ENCODE measurements around the gene CERS6. TPM values are rescaled to one million over a fixed set of nuclear protein-coding genes. Genes with fewer than 3 reads are reported as not detected.

The CERS6 gene
- total RNA-seq, 2 experiments from 2014 or later, result 7.4 to 8.4 TPM

DNA sequence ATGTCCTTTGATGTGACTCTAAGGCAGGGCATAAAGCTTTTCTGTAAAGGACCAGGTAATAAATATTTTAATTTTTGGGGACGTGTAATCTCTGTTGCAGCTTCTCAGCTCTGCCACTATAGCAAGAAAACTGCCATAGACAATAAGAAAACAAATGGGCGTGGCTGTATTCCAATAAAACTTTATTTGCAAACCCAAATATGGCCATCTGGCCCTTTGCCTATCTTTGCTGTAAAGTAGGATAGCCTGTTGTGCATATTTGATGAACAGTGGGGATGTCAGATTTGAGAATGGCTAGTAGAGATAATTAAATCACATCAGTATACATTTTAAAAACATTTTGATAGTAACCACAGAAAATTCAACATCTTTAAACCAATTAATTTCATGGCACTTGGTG lies 250.7 kb downstream of the CERS6 start:
- Mint-ChIP-seq H3K4me3 (no peak overlapping the region), H3K4me1 (no peaks in the 10 kb centered on the region), H3K27ac (no peak overlapping the region), H3K27me3 (no peaks in the 10 kb centered on the region), H3K9me3 (no peaks in the 10 kb centered on the region), H3K36me3 (ENCODE audit: low read depth) (no peaks in the 10 kb centered on the region)
- CTCF ChIA-PET, result interaction anchor here (0.6 to 2.5 kb wide), 5 partner anchors 14 to 1375 kb away, joined by 3 to 7 read pairs (median 6); no protein-coding TSS in a partner anchor
- POLR2A ChIA-PET, result no interaction called here
- no peak for DNase-seq

DNA sequence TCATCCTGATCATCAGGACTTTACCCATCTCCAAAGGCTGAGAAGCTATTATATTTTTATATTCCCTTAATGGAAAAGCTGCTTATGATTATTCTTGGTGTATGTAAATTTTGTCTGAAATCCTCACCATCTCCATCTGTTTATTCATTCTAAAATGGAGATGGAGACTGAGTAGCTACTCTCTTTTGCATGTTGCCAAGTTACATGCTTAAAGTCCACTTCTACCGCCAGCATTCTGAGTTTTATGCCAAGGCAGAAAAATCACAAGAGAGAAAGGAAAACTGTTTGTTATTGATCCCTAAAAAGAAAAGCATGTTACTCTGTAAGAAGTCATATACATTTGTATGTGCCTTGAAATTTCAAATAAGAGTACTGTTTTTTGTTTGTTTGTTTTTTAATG lies 252.0 kb downstream of the CERS6 start:
- Mint-ChIP-seq H3K36me3 (ENCODE audit: low read depth) (no peaks in the 10 kb centered on the region), H3K4me1 (no peaks in the 10 kb centered on the region), H3K27ac (no peak overlapping the region), H3K9me3 (no peaks in the 10 kb centered on the region), H3K27me3 (no peaks in the 10 kb centered on the region), H3K4me3 (no peak overlapping the region)
- DNase-seq, result no peak
- POLR2A ChIA-PET, result no interaction called here
- CTCF ChIA-PET, result no interaction called here

DNA sequence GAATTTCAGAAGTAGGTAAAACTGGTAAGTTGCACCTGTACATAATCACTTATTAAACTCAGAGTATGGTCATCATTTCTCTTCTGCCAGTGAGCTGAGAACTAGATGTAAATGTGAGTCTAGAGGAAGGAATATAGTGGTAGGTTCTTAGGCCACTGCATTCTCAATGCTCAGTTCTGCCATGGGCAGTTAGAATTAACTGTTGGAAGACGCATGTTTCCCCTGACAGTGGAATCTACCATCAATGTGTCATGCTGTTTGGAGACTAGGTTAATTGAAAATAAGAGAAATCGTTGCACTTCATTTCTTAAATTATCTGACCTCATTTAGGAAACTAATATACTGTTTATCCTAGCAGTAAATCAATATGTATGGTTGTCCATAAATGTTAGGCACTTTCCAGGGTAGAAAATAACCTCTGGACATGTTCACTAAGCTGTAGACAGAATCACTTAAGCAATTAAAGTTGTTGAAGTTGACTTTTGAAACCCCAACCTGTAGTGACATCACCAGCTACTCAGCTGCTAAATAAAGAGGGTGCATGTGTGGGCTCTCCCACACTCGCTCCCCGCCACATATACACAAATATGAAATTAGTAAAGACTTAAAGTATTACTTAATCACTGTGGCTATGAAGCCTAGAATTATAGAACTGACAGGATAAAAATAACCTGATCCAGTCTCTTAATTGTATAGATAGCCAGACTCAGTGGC lies 254.8 kb downstream of the CERS6 start:
- ChIA-PET CTCF (no interaction called here), POLR2A (interaction anchor here (0.9 kb wide), 1 partner anchor 21 kb away, joined by 3 read pairs; no protein-coding TSS in a partner anchor)
- Mint-ChIP-seq H3K9me3 (no peaks in the 10 kb centered on the region), H3K27ac (no peak overlapping the region), H3K4me3 (no peak overlapping the region), H3K27me3 (no peaks in the 10 kb centered on the region), H3K36me3 (ENCODE audit: low read depth) (no peaks in the 10 kb centered on the region), H3K4me1 (no peaks in the 10 kb centered on the region)
- no peak for DNase-seq

DNA sequence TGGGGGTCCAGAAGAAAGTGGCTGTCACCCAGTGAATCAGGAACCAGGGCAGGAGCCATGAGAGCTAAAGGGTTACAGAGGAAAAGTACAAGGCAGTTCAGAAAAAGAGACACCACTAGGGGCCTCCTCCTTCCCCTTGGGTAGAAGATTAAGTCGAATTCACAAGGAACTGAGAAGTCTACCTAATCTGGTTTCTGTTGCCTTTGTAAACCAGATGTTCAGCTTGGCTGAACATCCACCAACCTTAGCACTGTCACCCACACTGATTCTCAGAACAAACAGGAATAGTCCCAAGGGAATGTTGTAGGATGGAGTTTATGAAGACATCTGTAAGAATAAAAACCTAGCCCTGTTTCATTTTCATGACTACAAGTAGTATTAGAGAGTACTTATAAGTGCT lies 256.0 kb downstream of the CERS6 start:
- H3K27ac Mint-ChIP-seq, result no peak overlapping the region
- ChIA-PET CTCF (no interaction called here), POLR2A (interaction anchor here (0.6 kb wide), 1 partner anchor 79 kb away, joined by 3 read pairs; no protein-coding TSS in a partner anchor)
- H3K4me1 Mint-ChIP-seq, result peaks cover under 1% of the 10 kb centered on the region
- H3K9me3 Mint-ChIP-seq, result no peaks in the 10 kb centered on the region
- no peak for DNase-seq
- H3K4me3 Mint-ChIP-seq, result no peak overlapping the region
- H3K36me3 Mint-ChIP-seq (ENCODE audit: low read depth), result no peaks in the 10 kb centered on the region
- H3K27me3 Mint-ChIP-seq, result no peaks in the 10 kb centered on the region

DNA sequence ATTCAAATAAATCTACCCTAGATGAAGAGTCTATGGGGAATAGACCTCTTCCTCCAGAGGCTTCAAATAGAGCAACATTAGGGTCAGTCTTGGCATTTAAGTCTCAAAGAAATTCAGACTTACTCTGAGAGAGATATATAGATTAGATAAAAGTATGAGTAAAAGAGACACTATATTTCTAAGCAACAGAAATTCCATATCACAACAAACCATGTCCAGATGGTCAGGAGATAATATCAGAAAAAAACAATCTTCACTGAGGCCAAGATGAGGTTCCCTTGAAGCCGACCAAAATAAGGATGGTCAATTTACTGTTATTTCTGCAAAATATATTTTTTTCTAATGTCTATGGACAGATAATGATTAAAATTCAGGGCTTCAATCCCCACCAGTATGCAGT lies 257.3 kb downstream of the CERS6 start:
- peaks cover 12% of the 10 kb centered on the region for H3K4me1 Mint-ChIP-seq
- H3K9me3 Mint-ChIP-seq, result no peaks in the 10 kb centered on the region
- ChIA-PET CTCF (no interaction called here), POLR2A (no interaction called here)
- DNase-seq, result no peak
- H3K27ac Mint-ChIP-seq, result no peak overlapping the region
- no peak overlapping the region for H3K4me3 Mint-ChIP-seq
- H3K27me3 Mint-ChIP-seq, result no peaks in the 10 kb centered on the region
- no peaks in the 10 kb centered on the region for H3K36me3 Mint-ChIP-seq (ENCODE audit: low read depth)

DNA sequence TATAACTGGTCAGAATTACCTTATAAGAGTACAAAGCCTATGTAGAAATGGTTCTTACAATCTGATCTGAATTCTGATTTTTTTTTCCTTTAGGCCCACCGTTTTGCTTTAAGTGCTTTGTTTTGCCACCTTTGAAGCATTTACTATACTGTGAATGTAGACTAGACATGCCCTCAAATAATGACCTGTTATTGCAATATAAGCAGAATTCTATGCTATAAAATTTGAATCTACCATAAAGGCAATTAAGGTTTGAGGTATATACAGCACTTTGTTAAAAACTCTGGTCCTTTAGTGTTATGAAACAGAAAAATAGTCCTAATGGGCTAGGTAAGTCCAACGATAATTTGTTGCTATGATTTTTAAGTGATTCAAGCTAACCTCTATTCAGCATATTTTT lies 259.8 kb downstream of the CERS6 start:
- CTCF ChIA-PET, result no interaction called here
- no peak overlapping the region for H3K4me3 Mint-ChIP-seq
- no peaks in the 10 kb centered on the region for H3K27me3 Mint-ChIP-seq
- POLR2A ChIA-PET, result no interaction called here
- no peak overlapping the region for H3K27ac Mint-ChIP-seq
- peaks cover 17% of the 10 kb centered on the region for H3K4me1 Mint-ChIP-seq
- no peaks in the 10 kb centered on the region for H3K9me3 Mint-ChIP-seq
- peaks cover 5% of the 10 kb centered on the region for H3K36me3 Mint-ChIP-seq (ENCODE audit: low read depth)
- no peak for DNase-seq

DNA sequence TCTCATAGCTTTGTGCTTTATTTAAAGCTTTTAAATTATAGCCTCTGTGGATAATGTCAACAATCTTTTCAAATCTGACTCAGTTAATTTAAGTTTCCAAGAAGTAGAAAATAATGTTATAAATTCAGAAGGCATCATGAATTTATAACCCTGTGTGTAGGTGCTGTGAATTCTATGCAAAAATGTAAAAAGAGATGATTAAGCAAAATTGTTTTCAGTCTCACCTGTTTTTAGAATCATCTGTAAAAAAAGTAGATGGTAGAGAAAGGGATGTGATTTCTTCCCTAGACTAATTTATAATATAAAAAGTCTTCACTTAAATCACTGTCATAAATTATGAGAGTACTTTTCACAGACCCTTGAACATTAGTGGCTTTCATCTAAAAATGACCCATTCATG lies 260.8 kb downstream of the CERS6 start:
- CTCF ChIA-PET, result no interaction called here
- Mint-ChIP-seq H3K4me1 (peaks cover 17% of the 10 kb centered on the region), H3K9me3 (no peaks in the 10 kb centered on the region), H3K36me3 (ENCODE audit: low read depth) (peaks cover 5% of the 10 kb centered on the region), H3K27me3 (no peaks in the 10 kb centered on the region), H3K4me3 (no peak overlapping the region), H3K27ac (no peak overlapping the region)
- DNase-seq, result no peak
- POLR2A ChIA-PET, result no interaction called here

DNA sequence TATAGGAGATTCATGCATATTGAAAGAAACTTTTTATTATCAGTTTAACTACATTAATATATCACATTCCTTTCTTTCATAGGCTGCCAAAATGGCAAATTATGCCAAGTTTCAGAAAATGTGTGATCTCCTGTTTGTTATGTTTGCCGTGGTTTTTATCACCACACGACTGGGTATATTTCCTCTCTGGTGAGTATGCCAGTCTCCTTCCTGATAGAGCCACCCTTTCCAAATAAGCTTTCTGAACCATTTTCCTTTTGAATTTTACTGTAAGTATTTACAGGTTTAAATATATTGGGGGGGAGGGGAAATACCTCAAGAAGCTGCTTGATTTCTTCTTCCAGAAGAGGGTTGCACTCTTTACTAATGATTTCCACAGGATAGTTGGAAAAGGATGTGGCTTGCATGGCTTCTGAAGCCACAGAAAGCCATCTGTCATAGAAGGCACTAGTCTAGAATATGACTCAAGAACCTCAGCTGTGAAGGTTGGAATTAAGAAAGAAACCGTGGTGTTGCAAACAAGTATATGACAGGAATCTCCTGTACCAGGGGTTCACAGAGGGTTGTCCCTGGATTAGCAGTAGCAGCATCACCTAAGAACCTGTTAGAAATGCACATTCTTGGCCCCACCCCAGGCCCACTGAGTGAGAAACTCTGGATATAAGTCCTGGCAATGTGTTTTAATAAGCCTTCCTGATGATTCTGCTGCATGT lies 261.9 kb downstream of the CERS6 start:
- H3K27ac Mint-ChIP-seq, result peak overlapping the region; percentile 22
- no peak overlapping the region for H3K4me3 Mint-ChIP-seq
- H3K4me1 Mint-ChIP-seq, result peaks cover 17% of the 10 kb centered on the region
- H3K36me3 Mint-ChIP-seq (ENCODE audit: low read depth), result peaks cover 5% of the 10 kb centered on the region
- no peaks in the 10 kb centered on the region for H3K27me3 Mint-ChIP-seq
- CTCF ChIA-PET, result no interaction called here
- no peak for DNase-seq
- POLR2A ChIA-PET, result interaction anchor here (1.2 to 2.1 kb wide), 2 partner anchors 33 to 228 kb away, joined by 3 to 5 read pairs; no protein-coding TSS in a partner anchor
- no peaks in the 10 kb centered on the region for H3K9me3 Mint-ChIP-seq

DNA sequence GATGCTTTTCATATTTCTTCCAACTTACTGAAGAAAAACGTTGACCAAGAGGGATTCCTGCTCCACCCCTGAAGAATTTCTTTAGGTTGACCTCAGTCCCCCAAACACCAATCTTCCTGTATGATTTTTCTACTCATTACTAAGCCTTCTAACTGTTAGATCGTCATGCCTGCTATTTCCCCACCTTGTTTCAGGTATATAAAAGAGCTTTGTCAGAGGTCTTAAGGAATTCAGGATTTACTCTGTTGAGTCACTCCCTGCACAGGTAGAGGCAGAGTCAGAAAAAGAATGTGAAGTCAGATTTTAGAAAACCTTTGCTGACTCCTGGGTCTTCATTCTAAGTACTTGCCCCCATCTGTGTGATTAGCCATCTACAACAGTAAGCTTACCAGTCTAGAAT lies 262.6 kb downstream of the CERS6 start:
- no peaks in the 10 kb centered on the region for H3K27me3 Mint-ChIP-seq
- H3K9me3 Mint-ChIP-seq, result no peaks in the 10 kb centered on the region
- peaks cover 5% of the 10 kb centered on the region for H3K36me3 Mint-ChIP-seq (ENCODE audit: low read depth)
- peaks cover 22% of the 10 kb centered on the region for H3K4me1 Mint-ChIP-seq
- H3K27ac Mint-ChIP-seq, result no peak overlapping the region
- H3K4me3 Mint-ChIP-seq, result no peak overlapping the region
- CTCF ChIA-PET, result no interaction called here
- DNase-seq, result no peak
- POLR2A ChIA-PET, result interaction anchor here (1.2 to 2.1 kb wide), 2 partner anchors 32 to 229 kb away, joined by 3 to 5 read pairs; no protein-coding TSS in a partner anchor

DNA sequence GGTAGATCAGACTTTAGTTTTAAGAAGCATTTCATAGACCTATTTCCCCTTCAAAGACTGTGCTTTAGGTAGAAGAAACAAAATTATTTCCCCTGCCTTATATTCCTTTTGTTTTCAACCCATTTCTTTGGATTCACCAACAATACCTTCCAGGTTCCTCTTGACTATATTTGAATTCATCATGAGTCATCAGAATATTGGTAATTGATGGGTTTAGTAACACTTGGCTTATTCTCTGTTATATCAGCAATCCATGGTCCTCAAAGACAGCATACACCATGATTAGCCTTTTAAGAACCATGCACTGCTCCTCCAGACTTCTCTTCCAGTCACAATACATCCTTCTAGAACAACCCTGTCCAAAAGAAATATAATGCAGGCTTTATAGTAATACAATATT lies 263.4 kb downstream of the CERS6 start:
- no peak for DNase-seq
- POLR2A ChIA-PET, result interaction anchor here (1.2 kb wide), 1 partner anchor 230 kb away, joined by 3 read pairs; no protein-coding TSS in a partner anchor
- Mint-ChIP-seq H3K27me3 (no peaks in the 10 kb centered on the region), H3K4me1 (peaks cover 26% of the 10 kb centered on the region), H3K27ac (no peak overlapping the region), H3K9me3 (no peaks in the 10 kb centered on the region), H3K36me3 (ENCODE audit: low read depth) (peaks cover 5% of the 10 kb centered on the region), H3K4me3 (no peak overlapping the region)
- CTCF ChIA-PET, result no interaction called here

DNA sequence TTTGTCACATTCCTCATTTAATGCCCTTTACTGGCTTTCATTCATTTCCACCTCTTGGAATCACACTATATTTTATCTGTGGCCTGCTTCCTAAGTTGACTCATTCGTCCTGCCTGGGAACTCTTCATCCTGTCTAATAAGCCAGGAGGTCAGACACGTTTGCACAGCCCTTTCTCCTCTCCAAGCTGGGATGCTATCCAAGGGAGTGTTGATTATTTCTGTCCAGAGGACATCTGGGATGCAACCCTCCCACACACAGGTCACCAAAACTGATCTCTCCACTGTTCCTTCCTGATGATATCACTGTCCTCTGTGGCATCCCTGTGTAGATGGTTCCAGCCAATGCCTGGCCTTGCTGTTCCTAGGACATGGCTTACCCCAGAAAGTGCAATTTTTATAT lies 266.5 kb downstream of the CERS6 start:
- no peak for DNase-seq
- no peaks in the 10 kb centered on the region for H3K27me3 Mint-ChIP-seq
- no peak overlapping the region for H3K4me3 Mint-ChIP-seq
- H3K4me1 Mint-ChIP-seq, result peaks cover 20% of the 10 kb centered on the region
- CTCF ChIA-PET, result no interaction called here
- H3K36me3 Mint-ChIP-seq (ENCODE audit: low read depth), result peaks cover 5% of the 10 kb centered on the region
- POLR2A ChIA-PET, result no interaction called here
- H3K9me3 Mint-ChIP-seq, result no peaks in the 10 kb centered on the region
- no peak overlapping the region for H3K27ac Mint-ChIP-seq

DNA sequence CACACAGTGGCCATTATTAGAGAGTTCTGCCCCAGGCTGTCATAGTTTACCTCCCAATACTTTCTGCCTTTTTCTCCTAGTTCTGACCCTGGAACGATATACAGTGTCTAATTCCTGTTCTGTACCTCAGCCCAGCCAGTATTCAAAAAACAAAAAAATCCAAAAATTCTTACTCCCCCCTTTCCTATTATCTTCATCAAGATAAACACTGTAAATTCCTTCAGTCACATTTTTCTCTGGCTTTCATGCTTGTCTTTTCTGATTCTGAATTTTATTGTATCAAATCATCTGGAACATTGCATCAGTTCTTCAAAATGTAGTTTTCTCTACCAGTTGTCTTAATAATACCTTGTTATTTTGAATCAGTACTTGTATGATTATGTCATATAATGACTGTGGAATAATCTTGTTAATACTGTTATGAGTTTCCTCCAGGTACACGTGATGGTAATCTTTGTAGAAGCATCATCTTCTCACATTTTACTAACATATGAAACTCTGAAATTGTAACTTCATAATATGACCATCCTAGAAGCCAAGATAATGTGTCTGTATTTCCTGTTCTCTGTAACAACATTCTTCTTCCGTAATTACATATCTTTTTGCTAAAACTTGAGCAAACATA lies 267.3 kb downstream of the CERS6 start:
- H3K4me3 Mint-ChIP-seq, result no peak overlapping the region

DNA sequence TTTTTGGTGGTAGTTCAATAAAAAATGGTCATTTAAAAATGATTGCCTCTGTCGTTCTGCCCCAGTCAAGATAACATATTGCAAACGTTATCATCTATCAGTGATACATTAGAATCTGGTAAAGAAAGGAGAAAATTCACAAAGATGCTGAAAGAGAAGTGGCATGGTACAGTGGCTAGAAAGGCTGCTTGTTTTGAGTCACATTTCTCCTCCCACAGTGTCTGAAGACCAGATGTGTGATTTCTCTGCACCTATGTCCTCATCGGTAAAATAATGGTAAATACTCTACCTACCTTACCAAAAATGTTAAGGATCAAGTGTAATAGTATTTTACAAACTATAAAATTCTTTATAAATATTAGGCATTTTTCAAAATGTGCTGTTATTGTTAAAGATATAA lies 270.3 kb downstream of the CERS6 start:
- Mint-ChIP-seq H3K4me1 (peaks cover 9% of the 10 kb centered on the region), H3K4me3 (no peak overlapping the region)
- POLR2A ChIA-PET, result no interaction called here

More for the DNA sequence above, 267.3 kb downstream of the CERS6 start:
- ChIA-PET CTCF (no interaction called here), POLR2A (no interaction called here)
- H3K9me3 Mint-ChIP-seq, result no peaks in the 10 kb centered on the region
- H3K27ac Mint-ChIP-seq, result no peak overlapping the region
- peaks cover 13% of the 10 kb centered on the region for H3K4me1 Mint-ChIP-seq
- no peak for DNase-seq
- H3K27me3 Mint-ChIP-seq, result no peaks in the 10 kb centered on the region
- H3K36me3 Mint-ChIP-seq (ENCODE audit: low read depth), result peaks cover 5% of the 10 kb centered on the region

More for the DNA sequence above, 270.3 kb downstream of the CERS6 start:
- Mint-ChIP-seq H3K36me3 (ENCODE audit: low read depth) (no peaks in the 10 kb centered on the region), H3K27ac (no peak overlapping the region), H3K9me3 (no peaks in the 10 kb centered on the region), H3K27me3 (no peaks in the 10 kb centered on the region)
- DNase-seq, result no peak
- CTCF ChIA-PET, result interaction anchor here (1.2 kb wide), 1 partner anchor 8 kb away, joined by 3 read pairs; no protein-coding TSS in a partner anchor
